HG03196 (cell line): ENCODE data around the gene CDKN2D.
A peak's percentile ranks its signal among the peaks of the same experiment; 100 is the strongest.

Experiments used
- ATAC-seq: cut with Tn5 transposase; IDR thresholded peaks from one replicate; pipeline ENCODE4 v1.9.1; 2021; ENCODE audit not compliant: unreplicated experiment

CDKN2D gene

DNA sequence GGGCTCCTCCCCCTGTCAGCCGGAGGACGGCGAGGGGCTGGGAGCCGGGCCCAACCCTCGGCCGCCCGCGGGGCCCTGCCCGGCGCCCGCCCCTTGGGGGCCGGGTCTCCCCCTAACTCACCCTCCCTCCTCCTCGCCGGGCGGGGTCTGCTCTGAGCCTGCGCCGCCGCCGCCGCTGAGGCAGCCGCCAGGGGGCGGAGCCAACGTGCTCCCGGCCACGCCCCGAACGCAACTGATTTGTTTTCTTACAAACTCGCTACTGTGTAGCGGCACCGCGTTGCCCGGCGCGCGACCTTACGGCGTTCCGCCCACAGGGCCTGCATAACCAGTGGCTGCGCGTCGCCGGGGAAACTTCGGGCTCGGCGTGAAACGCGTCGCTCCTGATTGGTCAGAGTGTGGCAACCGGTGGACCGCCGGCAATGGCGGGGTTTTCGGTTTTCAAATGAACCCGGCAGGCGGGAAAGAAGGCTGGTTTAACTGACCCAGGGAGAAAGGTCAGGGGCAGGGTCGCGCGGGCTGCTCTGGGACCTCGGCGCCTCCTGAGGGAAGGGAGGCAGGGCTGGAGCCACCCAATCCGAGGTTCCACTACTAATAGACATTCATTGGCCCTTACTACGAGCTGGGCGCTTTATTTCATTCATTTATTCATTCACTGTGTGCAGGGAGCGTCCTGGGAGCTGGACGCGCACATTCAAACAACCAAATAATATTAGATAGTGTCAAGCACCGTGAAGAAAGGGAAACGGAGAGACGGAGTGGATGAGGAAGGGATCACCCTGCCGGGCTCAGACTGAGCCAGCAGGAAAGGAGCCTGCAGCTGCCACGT lies at the start of gene CDKN2D:
Gene CDKN2D (minus strand): TSS at position 154 of the 826 bp plus-strand sequence. CDS start 326 bp downstream, outside the sequence.
- peak; percentile 62 for ATAC-seq

DNA sequence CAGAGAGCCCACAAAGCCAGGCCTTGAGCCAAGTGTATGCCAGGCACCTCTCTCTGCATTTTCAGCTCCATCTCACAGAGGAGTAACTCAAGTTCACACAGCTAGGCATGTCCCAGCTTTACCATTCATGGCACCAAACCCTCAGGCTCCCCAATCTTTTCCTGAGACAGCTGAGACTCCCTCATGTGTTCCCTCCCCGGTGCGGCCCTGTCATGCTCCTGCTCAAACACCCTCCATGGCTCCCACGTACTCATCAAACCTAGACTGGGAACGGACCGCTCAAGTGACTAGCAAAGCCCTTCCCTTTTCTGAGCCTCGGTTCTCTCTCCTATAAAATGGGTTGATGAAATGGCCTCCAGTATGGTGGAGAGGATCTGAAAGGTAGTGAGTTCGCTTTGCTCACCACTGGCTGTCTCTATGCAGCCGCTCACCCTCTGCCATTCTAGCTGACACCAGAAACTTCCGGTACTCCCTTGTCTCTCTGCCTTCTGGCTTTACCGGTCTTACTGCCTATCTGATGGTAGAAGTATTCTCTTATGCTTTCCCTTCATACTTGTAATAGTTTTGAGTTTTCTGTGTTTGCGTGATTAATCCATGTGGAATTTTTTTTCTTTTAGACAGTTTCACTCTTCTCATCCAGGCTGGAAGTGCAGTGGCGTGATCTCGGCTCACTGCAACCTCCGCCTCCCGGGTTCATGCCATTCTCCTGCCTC lies 48.8 kb upstream of the CDKN2D start:
- no peak for ATAC-seq

DNA sequence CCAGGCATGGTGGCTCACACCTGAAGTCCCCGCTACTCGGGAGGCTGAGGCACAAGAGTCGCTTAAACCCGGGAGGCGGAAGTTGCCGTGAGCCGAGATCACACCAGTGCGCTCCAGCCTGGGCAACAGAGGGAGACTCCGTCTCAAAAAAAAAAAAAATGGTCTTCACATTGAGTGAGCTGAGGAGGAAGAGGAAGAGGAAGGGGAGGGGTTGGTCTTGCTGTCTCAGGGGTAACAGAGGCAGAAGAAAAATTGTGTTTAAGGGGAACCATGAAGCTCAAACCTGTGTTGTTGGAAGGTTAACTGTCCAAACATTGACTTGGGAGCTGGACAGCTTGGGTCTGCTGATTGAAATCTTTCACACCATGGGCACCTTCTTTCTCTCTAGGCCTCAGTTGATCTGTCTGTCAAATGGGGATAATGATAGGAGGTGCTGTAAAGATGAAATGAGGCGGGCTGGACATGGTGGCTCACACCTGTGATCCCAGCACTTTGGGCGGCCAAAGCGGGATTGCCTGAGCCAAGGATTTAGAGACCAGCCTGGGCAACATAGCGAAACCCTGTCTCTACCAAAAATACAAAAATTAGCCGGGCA lies 46.7 kb upstream of the CDKN2D start:
- no peak for ATAC-seq

DNA sequence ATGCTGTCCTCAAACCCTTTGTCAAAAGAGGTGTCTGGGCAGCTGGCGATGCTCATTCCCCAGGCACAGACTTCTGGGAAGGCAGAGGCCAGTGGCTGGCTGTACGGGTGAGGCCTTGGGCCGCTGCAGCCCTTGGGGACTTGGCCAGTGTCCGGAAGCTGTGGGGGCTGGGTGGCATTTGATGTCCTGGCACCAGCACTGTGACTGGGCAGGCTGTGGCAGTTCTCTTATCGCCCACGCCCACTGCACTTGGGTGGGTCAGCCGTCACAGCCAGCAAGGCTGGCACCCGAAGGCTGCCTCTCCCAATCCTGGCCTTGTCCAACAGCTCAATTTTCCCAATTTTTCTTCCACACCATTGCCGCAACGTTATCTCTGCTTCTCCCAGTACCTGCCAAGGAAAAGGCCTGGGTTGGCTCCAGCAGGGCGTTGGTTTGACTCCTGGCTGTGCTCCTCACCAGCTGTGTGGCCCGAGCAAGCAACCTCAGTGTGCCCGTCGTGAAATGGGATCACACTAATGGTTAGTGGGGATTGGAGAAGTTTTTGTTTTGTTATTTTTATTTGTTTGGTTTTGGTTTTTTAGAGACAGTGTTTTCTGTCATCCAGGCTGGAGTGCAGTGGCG lies 43.8 kb upstream of the CDKN2D start:
- ATAC-seq = no peak

DNA sequence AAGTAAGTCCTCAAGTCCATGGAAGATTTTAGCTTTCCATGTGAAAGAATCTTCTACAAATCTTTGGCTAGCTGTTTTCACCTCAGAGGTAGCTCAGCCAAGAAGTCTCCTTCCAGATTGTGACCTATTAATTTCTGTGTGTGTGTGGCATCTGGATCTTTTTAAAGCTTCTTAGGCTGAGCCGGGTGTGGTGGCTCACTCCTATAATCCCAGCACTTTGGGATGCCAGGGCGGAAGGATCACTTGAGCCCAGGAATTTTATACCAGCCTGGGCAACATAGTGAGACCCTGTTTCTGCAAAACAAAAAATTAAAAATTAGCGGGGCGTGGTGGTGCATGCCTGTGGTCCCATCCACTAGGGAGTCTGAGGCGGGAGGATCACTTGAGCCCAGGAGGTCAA lies 43.1 kb upstream of the CDKN2D start:
- no peak for ATAC-seq

DNA sequence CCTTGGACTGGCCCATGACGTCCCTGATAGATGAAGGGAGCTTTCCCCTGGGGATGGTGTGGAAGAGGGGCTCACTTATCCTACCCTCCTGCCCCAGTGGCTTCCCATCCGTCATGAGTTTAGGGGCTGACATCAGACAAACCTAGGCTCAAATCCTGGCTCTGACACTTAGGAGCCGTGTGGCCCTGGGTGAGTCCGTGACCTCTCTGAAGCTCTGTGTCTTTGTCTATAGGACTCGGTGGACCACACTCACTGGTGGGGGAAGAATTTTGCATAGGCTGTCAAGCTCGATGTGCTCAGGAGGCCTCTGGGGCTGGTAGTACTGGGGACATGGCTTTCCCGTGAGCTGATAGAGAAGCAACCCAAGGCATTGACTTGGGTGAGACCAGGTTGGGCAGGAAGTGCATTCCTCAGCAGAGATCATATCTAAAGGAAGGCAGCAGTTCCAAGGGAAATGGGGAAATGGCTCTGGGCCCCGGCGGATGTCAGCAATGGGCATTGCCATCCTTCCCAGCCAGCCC lies 35.7 kb upstream of the CDKN2D start:
- no peak for ATAC-seq

DNA sequence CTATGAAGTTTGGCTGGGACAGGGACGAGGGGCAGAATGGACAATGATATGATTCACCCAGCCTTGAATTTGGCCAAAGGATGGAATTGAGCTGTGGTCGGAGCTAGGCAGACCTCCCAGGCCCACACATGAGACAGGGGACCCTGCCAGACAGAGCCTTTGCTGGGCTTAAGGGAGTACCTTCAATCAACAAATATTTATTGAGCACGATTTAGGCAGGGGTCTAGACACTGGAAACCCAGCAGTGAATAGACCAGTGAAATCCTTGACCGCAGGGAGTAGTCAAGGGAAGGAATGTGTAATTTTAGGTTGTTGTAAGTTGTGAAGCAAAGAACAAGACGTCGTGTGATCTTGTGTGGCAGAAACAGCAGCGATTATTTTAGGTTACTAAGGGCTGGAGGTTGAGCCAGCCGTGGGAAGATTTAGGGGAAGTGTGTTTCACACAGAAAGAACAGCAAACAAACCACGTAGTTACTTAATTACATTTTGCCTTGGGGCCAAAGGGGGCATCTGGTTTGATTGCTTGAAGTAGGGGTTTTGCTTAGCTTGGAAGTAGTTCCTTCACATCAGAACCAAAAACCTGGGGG lies 35.2 kb upstream of the CDKN2D start:
- peak; percentile 26 for ATAC-seq

DNA sequence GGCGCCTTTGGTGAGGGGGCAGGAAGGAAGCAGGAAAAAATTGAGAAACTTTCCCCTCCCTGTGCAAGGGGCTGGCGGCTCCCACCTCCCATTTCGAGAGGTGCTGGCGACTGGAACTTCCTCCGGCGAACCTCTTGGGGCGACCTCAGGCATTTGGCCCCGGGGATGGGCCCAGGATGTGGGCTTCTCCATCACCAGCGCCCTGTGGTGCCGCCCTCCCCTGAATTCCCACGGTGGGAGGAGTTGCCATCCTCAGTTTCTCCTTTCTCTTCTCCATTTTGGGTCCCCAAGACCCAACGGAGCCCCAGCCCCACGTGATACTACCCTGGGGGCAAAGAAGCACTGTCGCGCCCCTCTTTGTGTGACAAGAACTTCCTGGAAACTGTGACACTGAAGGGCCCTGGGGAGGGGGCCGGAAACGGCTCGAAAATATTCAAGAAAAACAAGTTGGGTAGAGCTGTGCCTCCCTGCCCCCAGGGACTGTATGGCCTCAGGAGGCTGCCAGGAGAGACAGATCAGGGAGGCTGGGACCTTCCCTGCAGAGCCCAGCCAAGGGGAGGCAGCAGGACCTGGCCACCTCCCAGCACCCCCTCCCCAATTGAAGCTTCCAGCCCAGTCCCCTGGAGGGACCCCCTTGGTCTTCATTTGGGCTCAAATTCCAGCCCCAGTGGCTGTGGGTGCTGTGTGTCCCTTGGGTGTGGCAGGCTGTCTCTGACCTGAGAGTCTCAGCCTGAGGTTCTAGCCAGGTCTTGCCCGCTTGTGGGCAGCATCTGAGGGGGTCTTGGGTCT lies 34.5 kb upstream of the CDKN2D start:
- peak; percentile 56 for ATAC-seq

DNA sequence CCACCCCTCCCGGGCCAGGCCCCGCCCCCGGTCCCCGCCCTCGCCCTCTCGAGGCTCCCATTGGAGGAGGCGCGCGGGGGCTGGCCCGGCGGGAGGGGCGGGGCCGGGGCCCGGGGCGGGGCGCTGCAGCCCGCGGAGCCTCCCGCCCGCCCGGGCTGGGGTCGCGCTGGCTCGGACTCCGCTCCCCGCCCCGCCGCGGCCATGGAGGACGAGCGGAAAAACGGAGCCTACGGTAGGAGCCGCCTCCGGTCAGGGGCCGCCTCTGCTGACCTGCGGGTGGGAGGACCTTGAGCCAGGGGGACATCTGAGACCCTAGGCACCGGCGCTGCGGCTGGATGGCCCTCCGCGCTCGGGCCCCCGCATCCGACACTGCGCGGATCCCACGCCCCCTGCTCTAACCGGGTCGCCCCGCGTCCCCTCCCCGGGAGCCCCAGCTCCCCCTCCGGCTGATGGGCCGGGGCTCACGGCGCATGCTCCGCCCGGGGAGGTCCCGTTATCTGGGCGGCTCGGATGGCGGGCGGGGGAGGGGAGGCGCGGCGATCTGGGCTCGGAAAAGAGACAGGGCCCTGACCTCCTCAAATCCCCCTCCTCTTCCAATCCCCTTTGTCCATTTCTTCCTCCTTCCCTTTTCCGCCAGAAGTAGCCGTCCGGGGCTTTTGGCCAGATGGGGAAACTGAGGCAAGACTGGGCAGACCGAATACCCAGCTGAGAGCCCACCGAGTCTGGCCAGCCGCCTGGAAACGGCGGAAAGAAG lies 33.7 kb upstream of the CDKN2D start:
- ATAC-seq = no peak

DNA sequence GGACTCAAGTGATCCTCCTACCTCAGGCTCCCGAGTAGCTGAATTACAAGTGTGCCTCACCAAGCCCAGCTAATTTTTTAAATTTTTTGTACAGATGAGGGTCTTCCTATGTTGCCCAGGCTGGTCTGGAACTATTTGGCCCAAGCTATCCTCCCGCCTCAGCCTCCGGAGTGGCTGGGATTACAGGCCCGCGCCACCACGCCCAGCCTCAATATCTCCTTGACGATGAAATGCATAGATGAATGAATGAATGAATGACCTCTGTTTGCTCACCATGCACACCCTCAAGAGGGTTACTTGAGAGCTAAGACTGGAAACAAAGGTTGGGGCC lies 33.2 kb upstream of the CDKN2D start:
- ATAC-seq = no peak

DNA sequence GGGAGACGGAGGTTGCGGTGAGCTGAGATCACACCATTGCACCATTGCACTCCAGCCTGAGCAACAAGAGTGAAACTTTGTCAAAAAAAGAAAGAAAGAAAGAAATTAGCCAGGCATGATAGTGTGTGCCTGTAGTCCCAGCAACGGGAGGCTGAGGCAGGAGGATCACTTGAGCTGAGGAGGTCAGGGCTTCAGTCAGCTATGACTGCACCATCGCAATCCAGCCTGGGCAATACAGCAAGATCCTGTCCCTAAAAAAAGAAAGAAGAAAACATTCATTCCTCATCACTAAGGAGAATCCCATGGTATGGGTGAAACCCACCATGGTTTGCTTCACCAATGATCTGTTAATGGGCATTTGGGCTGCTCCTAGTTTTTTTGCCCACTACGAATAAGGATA lies 31.4 kb upstream of the CDKN2D start:
- no peak for ATAC-seq

DNA sequence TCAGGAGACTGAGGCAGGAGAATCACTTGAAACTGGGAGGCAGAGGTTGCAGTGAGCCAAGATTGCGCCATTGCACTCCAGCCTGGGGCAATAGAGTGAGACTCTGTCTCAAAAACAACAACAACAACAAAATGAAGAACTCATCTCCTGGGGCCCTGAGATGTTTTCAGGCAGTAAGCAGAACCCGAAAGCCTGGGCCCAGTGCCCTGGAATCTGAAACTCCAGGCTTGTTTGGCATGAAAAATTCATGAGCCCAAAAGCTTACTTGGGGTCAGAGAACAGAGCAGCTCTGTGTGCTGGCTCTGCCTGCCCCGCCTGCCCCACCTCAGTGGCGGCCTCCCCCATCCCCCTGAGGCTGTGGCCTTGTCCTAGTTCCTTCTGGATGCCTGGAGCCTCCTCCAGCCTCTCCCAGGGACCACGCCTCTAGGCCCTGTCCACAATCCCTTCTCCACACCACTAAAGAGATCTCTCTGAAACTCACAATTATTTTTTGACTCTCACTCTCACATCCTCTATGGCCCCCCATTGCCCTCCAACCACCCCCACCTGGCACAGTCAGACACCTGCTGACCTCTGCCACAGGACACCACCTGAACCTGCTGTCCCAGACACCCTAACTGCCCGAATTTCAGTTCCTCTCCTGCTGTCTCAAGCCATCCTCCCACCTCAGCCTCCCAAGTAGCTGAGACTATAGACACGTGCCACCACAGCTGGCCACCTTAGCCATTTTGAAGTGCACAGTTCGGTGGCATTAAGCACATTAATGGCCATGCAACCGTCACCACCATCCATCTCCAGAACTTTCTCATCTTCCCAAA lies 25.2 kb upstream of the CDKN2D start:
- ATAC-seq = no peak

DNA sequence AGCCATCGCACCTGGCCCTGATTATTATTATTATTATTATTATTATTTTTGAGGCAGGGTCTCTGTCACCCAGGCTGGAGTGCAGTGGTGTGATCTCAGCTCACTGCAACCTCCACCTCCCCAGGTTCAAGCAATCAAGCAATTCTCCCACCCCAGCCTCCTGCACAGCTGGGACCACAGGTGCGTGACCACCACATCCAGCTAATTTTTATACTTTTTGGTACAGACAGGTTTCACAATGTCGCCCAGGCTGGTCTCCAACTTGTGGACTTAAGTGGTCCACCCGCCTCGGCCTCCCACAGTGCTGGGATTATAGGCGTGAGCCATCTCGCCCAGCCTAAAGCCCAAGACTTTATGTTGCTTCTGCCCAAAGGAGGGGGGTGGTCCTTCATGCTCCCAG lies 24.4 kb upstream of the CDKN2D start:
- ATAC-seq = no peak

DNA sequence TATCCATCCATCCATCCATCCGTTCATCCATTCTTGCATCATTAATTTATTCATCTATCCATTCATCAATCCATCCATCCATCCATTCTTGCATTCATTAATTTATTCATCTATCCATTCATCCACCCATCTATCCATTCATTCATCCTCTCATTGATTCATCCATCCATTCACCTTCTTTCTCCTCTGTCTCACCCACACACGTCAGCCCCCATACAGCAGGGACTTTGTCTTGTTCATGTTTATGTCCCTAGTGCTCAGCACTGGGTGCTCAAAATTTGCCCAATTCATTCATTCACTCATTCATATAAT lies 19.0 kb upstream of the CDKN2D start:
- no peak for ATAC-seq

DNA sequence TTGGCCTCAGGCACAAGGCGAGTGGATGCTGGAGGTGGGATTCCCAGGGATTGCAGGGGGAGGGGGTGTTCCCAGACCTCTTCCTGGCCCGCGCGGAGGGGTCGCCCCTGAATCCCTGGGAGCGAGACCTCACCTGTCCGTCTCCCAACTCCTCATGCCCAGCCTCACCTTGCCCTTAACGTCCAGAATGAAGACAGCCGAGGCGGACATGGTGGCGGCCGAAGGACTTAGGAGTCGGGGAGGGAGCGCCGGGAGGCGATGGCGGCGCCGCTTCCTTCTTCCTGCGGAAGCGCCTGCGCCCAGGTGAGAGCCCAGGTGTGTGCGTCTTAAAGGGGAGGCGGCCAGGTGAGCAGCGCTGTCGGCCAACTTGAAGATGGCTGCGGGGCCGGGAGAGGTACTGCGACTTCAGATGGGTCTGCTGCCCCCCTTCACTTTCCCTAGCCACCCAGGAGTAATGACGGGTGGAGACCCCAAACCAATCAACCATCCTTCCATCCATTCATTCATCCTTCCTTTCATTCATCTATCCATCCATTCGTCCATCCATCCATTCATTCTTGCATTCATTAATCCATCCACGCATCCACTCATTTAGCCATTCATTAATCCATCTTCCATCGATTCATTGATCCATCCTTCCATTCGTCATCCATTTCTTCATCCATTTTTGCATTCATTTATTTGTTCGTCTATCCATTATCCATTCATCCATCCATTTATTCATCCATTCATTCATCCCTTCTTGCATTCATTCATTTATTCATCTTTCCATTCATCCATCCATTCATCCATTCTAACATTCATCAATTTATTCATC lies 18.5 kb upstream of the CDKN2D start, which contains the start of gene AP1M2:
Gene AP1M2 (minus strand): TSS at position 291 of the 817 bp plus-strand sequence. CDS start 81 bp downstream, at position 210.
- ATAC-seq = no peak

DNA sequence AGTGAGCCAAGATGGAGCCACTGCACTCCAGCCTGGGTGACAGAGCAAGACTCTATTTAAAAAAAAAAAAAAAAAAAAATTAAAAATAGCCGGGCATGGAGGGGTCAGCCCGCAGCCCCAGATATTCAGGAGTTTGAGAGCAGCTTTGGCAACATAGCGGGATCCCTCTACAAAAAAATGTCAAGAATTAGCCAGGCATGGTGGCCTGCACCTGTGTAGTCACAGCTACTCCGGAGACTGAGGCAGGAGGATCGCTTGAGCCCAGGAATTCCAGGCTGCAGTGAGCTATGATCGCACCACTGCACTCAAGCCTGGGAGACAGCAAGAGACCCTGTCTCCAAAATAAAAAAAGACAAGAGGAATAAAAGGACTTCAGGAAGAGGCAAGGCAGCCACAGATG lies 17.6 kb upstream of the CDKN2D start:
- no peak for ATAC-seq

DNA sequence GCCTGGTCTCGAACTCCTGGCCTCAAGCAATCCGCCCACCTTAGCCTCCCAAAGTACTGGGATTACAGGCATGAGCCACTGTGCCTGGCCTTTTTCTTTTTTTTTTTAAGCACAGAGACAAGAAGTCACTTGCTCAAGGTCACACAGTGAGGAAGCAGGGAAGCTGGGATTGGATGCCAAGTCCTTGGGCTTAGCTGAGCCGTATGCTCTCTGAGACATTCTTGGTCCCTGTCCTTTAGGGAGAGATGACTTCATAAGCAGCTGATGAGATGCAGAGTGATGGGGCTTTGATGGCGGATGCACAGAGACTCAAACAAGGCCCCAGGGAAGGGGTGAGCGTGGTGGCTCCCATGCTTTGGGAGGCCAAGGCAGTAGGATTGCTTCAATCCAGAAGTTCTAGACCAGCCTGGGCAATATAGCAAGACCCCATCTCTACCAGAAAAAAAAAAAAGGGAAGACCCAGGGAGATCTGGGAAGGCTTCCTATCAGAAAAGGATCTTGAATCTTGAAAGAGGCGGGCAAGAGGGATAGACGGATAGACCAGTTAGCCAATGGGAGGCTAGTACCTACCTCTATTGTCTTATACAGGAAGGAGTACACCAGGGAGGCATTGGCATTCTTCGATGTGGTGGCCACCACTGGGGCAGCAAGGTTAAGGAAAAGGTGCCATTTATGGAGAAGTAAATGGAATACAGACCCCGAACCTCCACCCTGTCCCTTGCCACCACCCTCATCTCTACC lies 14.4 kb upstream of the CDKN2D start:
- no peak for ATAC-seq
